Measurements from ENCODE around the gene LYRM2. TPM values are rescaled to one million over a fixed set of nuclear protein-coding genes. Genes with fewer than 3 reads are reported as not detected.

Gene LYRM2
- total RNA-seq, 4 donors from 2014 or later, result 12.0 to 20.1 (median 13.6) TPM

- H3K36me3 ChIP-seq, result no peaks in the 10 kb centered on the region
- H3K9me3 ChIP-seq, result no peaks in the 10 kb centered on the region
- H3K4me3 ChIP-seq, result no peak overlapping the region
- no peak overlapping the region for H3K27ac ChIP-seq
- peak in 1 of 2 donors; percentile 5 for DNase-seq (ENCODE audit: low spot score in 2 of 2)
- no peaks in the 10 kb centered on the region for H3K27me3 ChIP-seq
- TF ChIP-seq CTCF (IDR thresholded peaks at IDR 0.05) (no peak), EP300 (IDR thresholded peaks at IDR 0.05) (no peak), POLR2A (IDR thresholded peaks at IDR 0.05) (no peak)
- WGBS, 2 donors, result 58 to 77% methylated on average over 5 of the region's 5 CpGs
- H3K4me1 ChIP-seq, result no peaks in the 10 kb centered on the region
These were observed 102.3 kb downstream of the LYRM2 start for GRCh38 chr6:89536231-89536630.

GRCh38 chr6:89530982-89531381 lies 107.6 kb downstream of the LYRM2 start:
- 83 to 94% methylated on average over 11 of the region's 11 CpGs for WGBS, 2 donors
- Histone ChIP-seq H3K9me3 (no peaks in the 10 kb centered on the region), H3K4me1 (no peaks in the 10 kb centered on the region), H3K27ac (no peak overlapping the region), H3K4me3 (no peak overlapping the region), H3K27me3 (no peaks in the 10 kb centered on the region), H3K36me3 (no peaks in the 10 kb centered on the region)
- no peak for DNase-seq (ENCODE audit: low spot score in 2 of 2)
- TF ChIP-seq POLR2A (IDR thresholded peaks at IDR 0.05), result no peak
- TF ChIP-seq EP300 (IDR thresholded peaks at IDR 0.05), result no peak
- no peak for TF ChIP-seq CTCF (IDR thresholded peaks at IDR 0.05)

GRCh38 chr6:89528866-89529265 lies 109.7 kb downstream of the LYRM2 start:
- Histone ChIP-seq H3K4me3 (no peak overlapping the region), H3K9me3 (no peaks in the 10 kb centered on the region), H3K4me1 (no peaks in the 10 kb centered on the region), H3K36me3 (no peaks in the 10 kb centered on the region), H3K27ac (no peak overlapping the region), H3K27me3 (no peaks in the 10 kb centered on the region)
- DNase-seq (ENCODE audit: low spot score in 2 of 2), result no peak
- no peak for TF ChIP-seq POLR2A (IDR thresholded peaks at IDR 0.05)
- TF ChIP-seq CTCF (IDR thresholded peaks at IDR 0.05), result no peak
- no peak for TF ChIP-seq EP300 (IDR thresholded peaks at IDR 0.05)

- TF ChIP-seq CTCF (IDR thresholded peaks at IDR 0.05) (no peak), EP300 (IDR thresholded peaks at IDR 0.05) (no peak), POLR2A (IDR thresholded peaks at IDR 0.05) (no peak)
- H3K9me3 ChIP-seq, result no peaks in the 10 kb centered on the region
- no peak overlapping the region for H3K27ac ChIP-seq
- DNase-seq (ENCODE audit: low spot score in 2 of 2), result no peak
- 84 to 93% methylated on average over 2 of the region's 2 CpGs for WGBS, 2 donors
- no peaks in the 10 kb centered on the region for H3K36me3 ChIP-seq
- no peak overlapping the region for H3K4me3 ChIP-seq
- no peaks in the 10 kb centered on the region for H3K27me3 ChIP-seq
- no peaks in the 10 kb centered on the region for H3K4me1 ChIP-seq
These were observed 110.9 kb downstream of the LYRM2 start for GRCh38 chr6:89527634-89528033.

GRCh38 chr6:89526563-89526869 lies 112.0 kb downstream of the LYRM2 start:
- Histone ChIP-seq H3K36me3 (no peaks in the 10 kb centered on the region), H3K27me3 (no peaks in the 10 kb centered on the region), H3K27ac (no peak overlapping the region), H3K4me3 (no peak overlapping the region), H3K4me1 (no peaks in the 10 kb centered on the region), H3K9me3 (no peaks in the 10 kb centered on the region)
- TF ChIP-seq EP300 (IDR thresholded peaks at IDR 0.05), result no peak
- no peak for TF ChIP-seq CTCF (IDR thresholded peaks at IDR 0.05)
- TF ChIP-seq POLR2A (IDR thresholded peaks at IDR 0.05), result no peak
- WGBS, 2 donors, result 93 to 97% methylated on average over 2 of the region's 2 CpGs
- DNase-seq (ENCODE audit: low spot score in 2 of 2), result no peak

Data from tibial nerve (tissue), 4 donors.